GM12878 (cell line): ENCODE results near the gene PTCD1. TPM values are rescaled to one million over a fixed set of nuclear protein-coding genes. Genes with fewer than 3 reads are reported as not detected.

Experiments
- ATAC-seq: fragments of 200-7000 bp; cut with Tn5 transposase; 3 replicates; pipeline ENCODE4 v1.9.1; 2020; ENCODE audit warnings: mild to moderate bottlenecking, moderate library complexity
- BruUV-seq: library from RNA; stranded (reverse); fragments of 400-500 nt; replicated peaks from 2 replicates; lab custom pipeline; 2021; lab: Mats Ljungman, UMichigan
- CTCF ChIA-PET: fragments of 300-600 bp; sonication (Branson Sonifier 250); formaldehyde crosslinking; extraction: SDS; loops from one replicate; lab custom pipeline; 2021; ENCODE audit warnings: inconsistent platforms; lab: Yijun Ruan, JAX
- POLR2A ChIA-PET: fragments of 350-600 bp; formaldehyde crosslinking; extraction: SDS; loops from one replicate; lab custom pipeline; 2021; ENCODE audit warnings: inconsistent platforms; lab: Charles Lee
- RAD21 ChIA-PET: fragments of 300-600 bp; sonication (Branson Sonifier 250); formaldehyde crosslinking; loops from one replicate; lab custom pipeline; 2023; ENCODE audit warnings: antibody characterized with exemption; ENCODE audit not compliant: unreplicated experiment; lab: Charles Lee
- SMC1A ChIA-PET: fragments of 300-600 bp; sonication (Branson Sonifier 250); formaldehyde crosslinking; loops from one replicate; lab custom pipeline; 2023; ENCODE audit not compliant: unreplicated experiment, uncharacterized antibody; lab: Charles Lee
- DNase-seq: peaks from one replicate; pipeline ENCODE4 v3.0.0-alpha.2; 2011; ENCODE audit warnings: low read depth, low spot score
- FAIRE-seq: peaks from 3 replicates; lab custom pipeline; 2011; peaks lifted over from hg19 to GRCh38; lab: Jason Lieb, UNC
- H2AFZ ChIP-seq: 2 replicates; pipeline ENCODE4 v1.6.0; 2011; ENCODE audit warnings: low read depth, low read length, control low read depth; ENCODE audit not compliant: control insufficient read depth
- H3K27ac ChIP-seq: 2 replicates; pipeline ENCODE4 v1.5.1; 2011; ENCODE audit warnings: control low read depth; ENCODE audit not compliant: control insufficient read depth, insufficient read depth
- H3K27me3 ChIP-seq, 2 experiments: replicated peaks in 1 of 2; 2 replicates each; pipeline versions ENCODE4 v1.6.0 to v1.6.1; 2011; ENCODE audit warnings: low read length in 1 of 2; ENCODE audit not compliant: control insufficient read depth in 2 of 2, insufficient read depth in 2 of 2
- H3K36me3 ChIP-seq, 2 experiments: 2 replicates each; pipeline ENCODE4 v1.5.1; 2011; ENCODE audit warnings: low read length in 1 of 2; ENCODE audit not compliant: control insufficient read depth in 2 of 2, insufficient read depth in 2 of 2
- H3K4me1 ChIP-seq: 2 replicates; pipeline ENCODE4 v1.6.1; 2011; ENCODE audit warnings: mild to moderate bottlenecking, low read length, moderate library complexity, mixed read lengths; ENCODE audit not compliant: control insufficient read depth, insufficient read depth
- H3K4me2 ChIP-seq: 2 replicates; pipeline ENCODE4 v1.6.0; 2011; ENCODE audit warnings: control low read depth; ENCODE audit not compliant: control insufficient read depth, insufficient read depth
- H3K4me3 ChIP-seq: fragments of 200-600 bp; sonication (generic); 2 replicates; pipeline ENCODE4 v1.5.1; 2016
- H3K79me2 ChIP-seq: 2 replicates; pipeline ENCODE4 v1.6.0; 2011; ENCODE audit warnings: low read length; ENCODE audit not compliant: control insufficient read depth, insufficient read depth
- H3K9ac ChIP-seq: 2 replicates; pipeline ENCODE4 v1.8.0; 2011; ENCODE audit warnings: low read length, control low read depth, mixed read lengths; ENCODE audit not compliant: control insufficient read depth, insufficient read depth
- H3K9me3 ChIP-seq: replicated peaks from 3 replicates; pipeline ENCODE4 v1.5.1; 2011; ENCODE audit warnings: mild to moderate bottlenecking, low read length; ENCODE audit not compliant: control insufficient read depth, insufficient read depth
- H4K20me1 ChIP-seq: 2 replicates; pipeline ENCODE4 v1.6.0; 2011; ENCODE audit not compliant: control insufficient read depth, insufficient read depth
- BCLAF1 ChIP-seq: fragments of 450-650 bp; IDR thresholded peaks from 2 replicates; pipeline ENCODE4 v1.6.1; 2017; ENCODE audit warnings: antibody characterized with exemption, mild to moderate bottlenecking, moderate library complexity
- CEBPB ChIP-seq, 2 experiments: fragments of 150-350 bp in 1 of 2; IDR thresholded peaks; 2 replicates each; pipeline ENCODE4 v1.6.1; 2012 to 2014; ENCODE audit warnings: low read depth in 2 of 2, low read length in 2 of 2, borderline replicate concordance in 1 of 2, inconsistent platforms in 1 of 2
- CREM ChIP-seq: IDR thresholded peaks from 2 replicates; pipeline ENCODE4 v1.6.1; 2014; ENCODE audit warnings: antibody characterized with exemption, low read depth
- DPF2 ChIP-seq: fragments of 450-650 bp; IDR thresholded peaks from 2 replicates; pipeline ENCODE4 v1.6.1; 2017; ENCODE audit warnings: mild to moderate bottlenecking
- HDAC6 ChIP-seq: fragments of 200-600 bp; sonication (generic); IDR thresholded peaks from one replicate; pipeline ENCODE4 v1.8.0; 2017; ENCODE audit warnings: antibody characterized with exemption; ENCODE audit not compliant: unreplicated experiment
- JUNB ChIP-seq: IDR thresholded peaks from 2 replicates; pipeline ENCODE4 v1.6.1; 2016; ENCODE audit warnings: antibody characterized with exemption, mild to moderate bottlenecking
- MEF2A ChIP-seq: IDR thresholded peaks from 2 replicates; pipeline ENCODE4 v1.6.1; 2011; ENCODE audit warnings: low read depth, mild to moderate bottlenecking, low read length, moderate library complexity; ENCODE audit not compliant: insufficient read depth
- NFYA ChIP-seq: IDR thresholded peaks from 2 replicates; pipeline ENCODE4 v1.6.1; 2011; ENCODE audit warnings: low read depth, mild to moderate bottlenecking, low read length, improper control_type of control experiment, borderline replicate concordance
- NR2F1 ChIP-seq: fragments of 450-650 bp; conservative IDR thresholded peaks from 2 replicates; pipeline ENCODE4 v1.6.1; 2017; ENCODE audit warnings: mild to moderate bottlenecking
- PKNOX1 ChIP-seq: fragments of 450-650 bp; IDR thresholded peaks from 2 replicates; pipeline ENCODE4 v1.6.1; 2016; ENCODE audit warnings: mild to moderate bottlenecking
- POLR2A ChIP-seq: IDR thresholded peaks from 2 replicates; pipeline ENCODE4 v1.6.1; 2011; ENCODE audit warnings: low read depth, mild to moderate bottlenecking, low read length
- SIN3A ChIP-seq: IDR thresholded peaks from 2 replicates; pipeline ENCODE4 v1.6.1; 2012; ENCODE audit warnings: low read depth, low read length, improper control_type of control experiment
- SREBF2 ChIP-seq: IDR thresholded peaks from 2 replicates; pipeline ENCODE4 v1.6.1; 2012; ENCODE audit warnings: mild to moderate bottlenecking, low read length
- SUZ12 ChIP-seq: fragments of 200-600 bp; sonication (generic); IDR thresholded peaks from one replicate; pipeline ENCODE4 v1.6.1; 2018; ENCODE audit warnings: antibody characterized with exemption, mild to moderate bottlenecking; ENCODE audit not compliant: unreplicated experiment
- TBL1XR1 ChIP-seq: IDR thresholded peaks from 2 replicates; pipeline ENCODE4 v1.6.1; 2012; ENCODE audit warnings: low read depth, low read length, improper control_type of control experiment
- YY1 ChIP-seq: IDR thresholded peaks from 2 replicates; pipeline ENCODE4 v1.6.1; 2011; ENCODE audit warnings: low read depth, mild to moderate bottlenecking, low read length
- WGBS: methylation state at CpG from one replicate; pipeline ENCODE4 v1.1.6; 2016; ENCODE audit warnings: low lambda C conversion rate; ENCODE audit not compliant: insufficient replicate concordance, insufficient coverage; ENCODE audit errors: missing lambda C conversion rate; 5-methylcytosine and 5-hydroxymethylcytosine counted together
- in situ Hi-C: fragments of 300-500 bp; cut with MboI; formaldehyde crosslinking; loops from 9 replicates; pipeline ENCODE4 v1.14.3; 2018; ENCODE audit warnings: mixed read lengths
- intact Hi-C: fragments of 100-400 bp; cut with micrococcal nuclease; formaldehyde crosslinking; loops from one replicate; pipeline ENCODE4 v1.14.2; 2022; ENCODE audit not compliant: unreplicated experiment
- polyA plus RNA-seq, 11 experiments: library from polyadenylated mRNA; depleted of rRNA in 4 of 11; unstranded in 6 of 11; stranded (reverse) in 5 of 11; fragments of >200 nt; fragmentation: Nextera tagmentation in 4 of 11; fragmentation: Illumina TruSeq in 1 of 11; extraction: Ambion mirVana in 4 of 11; extraction: Trizol in 1 of 11; gene quantifications; 1 replicate in 1 of 11; 2 replicates in 10 of 11; pipeline versions ENCODE4 v1.2.1 to v1.2.3, GENCODE V29; 2011 to 2016; ENCODE audit warnings: inconsistent platforms in 2 of 11, missing spikeins in 2 of 11, low read depth in 1 of 11
- total RNA-seq, 4 experiments: library from RNA; depleted of rRNA in 3 of 4; stranded (reverse); fragments of >200 nt in 3 of 4; fragmentation: Illumina TruSeq in 1 of 4; extraction: Trizol in 1 of 4; gene quantifications; 2 replicates each; pipeline versions ENCODE4 v1.2.1 to v1.2.3, GENCODE V29; 2013 to 2021

The PTCD1 gene
- total and polyA plus RNA-seq, 10 of the 15 experiments (the other 5 are each of a cell fraction or from before 2014, with no cell fraction given): 0.26 to 9.7 (median 5.0) TPM

- in situ Hi-C loops (no loop called here), intact Hi-C loops (no loop called here)
- no peaks in the 10 kb centered on the region for H3K9me3 ChIP-seq
- no peak overlapping the region for H3K4me3 ChIP-seq
- no peaks in the 10 kb centered on the region for H3K27me3 ChIP-seq
- ChIA-PET RAD21 (no interaction called here), CTCF (no interaction called here), POLR2A (interaction anchor here (0.6 kb wide), 1 partner anchor 14 kb away, joined by 3 read pairs; no protein-coding TSS in a partner anchor), SMC1A (interaction anchor here (0.8 kb wide), 1 partner anchor 162 kb away, joined by 3 read pairs; the partner anchor contains the start of gene FAM200A)
- no peak for DNase-seq
- H3K36me3 ChIP-seq: peaks cover 42 to 58% of the 10 kb centered on the region in 2 experiments
- H4K20me1 ChIP-seq: no peaks in the 10 kb centered on the region
- BruUV-seq: no TSS peak
- ATAC-seq: no peak
- no peak overlapping the region for H2AFZ ChIP-seq
- H3K79me2 ChIP-seq: no peaks in the 10 kb centered on the region; the same call in 1 of the 2 replicates
- FAIRE-seq: no peak
- TF ChIP-seq JUNB: no peak
- peak; percentile 55; the same call in 1 of the 2 replicates for TF ChIP-seq POLR2A
- TF ChIP-seq NFYA: no peak
- TF ChIP-seq MEF2A: no peak
- no peak for TF ChIP-seq NR2F1
- TF ChIP-seq HDAC6: no peak
- TF ChIP-seq SREBF2: no peak
- TF ChIP-seq CEBPB (IDR thresholded peaks at IDR 0.05; ENCODE audit: borderline replicate concordance in 1 of 2, low read depth in 2 of 2, low read length in 2 of 2): no peak
- peaks cover 4% of the 10 kb centered on the region; the same call in 1 of the 2 replicates for H3K4me1 ChIP-seq
- no peak overlapping the region for H3K9ac ChIP-seq
- WGBS: 95% methylated on average over 13 of the region's 13 CpGs
- no peak overlapping the region for H3K27ac ChIP-seq
- no peak overlapping the region for H3K4me2 ChIP-seq
Measured at GRCh38 chr7:99389772-99390171, 48.8 kb downstream of the PTCD1 start.

GRCh38 chr7:99387912-99388311 lies 50.7 kb downstream of the PTCD1 start:
- Histone ChIP-seq H3K36me3 (peaks cover 31 to 48% of the 10 kb centered on the region in 2 experiments), H3K9ac (no peak overlapping the region), H2AFZ (no peak overlapping the region), H4K20me1 (no peaks in the 10 kb centered on the region), H3K4me2 (no peak overlapping the region), H3K79me2 (peaks cover 17% of the 10 kb centered on the region), H3K27ac (no peak overlapping the region), H3K9me3 (no peaks in the 10 kb centered on the region), H3K27me3 (no peaks in the 10 kb centered on the region), H3K4me3 (no peak overlapping the region), H3K4me1 (peaks cover 4% of the 10 kb centered on the region; the same call in 1 of the 2 replicates)
- FAIRE-seq (no peak), ATAC-seq (no peak), DNase-seq (no peak)
- RAD21 ChIA-PET: no interaction called here
- 96% methylated on average over 20 of the region's 20 CpGs for WGBS
- POLR2A ChIA-PET: interaction anchor here (0.6 kb wide), 1 partner anchor 632 kb away, joined by 3 read pairs; no protein-coding TSS in a partner anchor
- intact Hi-C loops (loop anchor here (1.0 kb wide), 1 partner anchor 23 kb away; no protein-coding TSS in a partner anchor), in situ Hi-C loops (no loop called here)
- CTCF ChIA-PET: interaction anchor here (1.4 to 1.8 kb wide), 3 partner anchors 13 to 23 kb away, joined by 4 to 14 read pairs (median 6); partner anchors contain the start of gene ARPC1B
- BruUV-seq: no TSS peak
- SMC1A ChIA-PET: interaction anchor here (0.6 to 1.2 kb wide), 2 partner anchors 15 to 27 kb away, joined by 3 read pairs; no protein-coding TSS in a partner anchor
- TF ChIP-seq TBL1XR1 (no peak), SIN3A (no peak), DPF2 (no peak), YY1 (no peak), PKNOX1 (no peak), CREM (no peak), SUZ12 (no peak), BCLAF1 (no peak)
